Memory B cell (primary cell): ENCODE results near the gene ATXN7L1.

ENCODE experiments used
- ATAC-seq: fragments of 150-1000 bp; cut with Tn5 transposase; 2 replicates; pipeline ENCODE4 v1.10.0; 2021; ENCODE audit warnings: low read depth, mild to moderate bottlenecking, moderate library complexity
- DNase-seq, 2 donors: peaks; one replicate each; pipeline ENCODE4 v3.0.0; 2022; ENCODE audit warnings: low spot score in 2 of 2
- H3K27ac Mint-ChIP-seq: one replicate; pipeline ENCODE4 v1.8.0; 2022; ENCODE audit warnings: mild to moderate bottlenecking, moderate library complexity, mixed read lengths
- H3K27me3 Mint-ChIP-seq: one replicate; pipeline ENCODE4 v1.8.0; 2022; ENCODE audit warnings: mixed read lengths
- H3K36me3 Mint-ChIP-seq: one replicate; pipeline ENCODE4 v1.8.0; 2022; ENCODE audit warnings: mild to moderate bottlenecking, mixed read lengths
- H3K4me1 Mint-ChIP-seq: one replicate; pipeline ENCODE4 v1.8.0; 2022; ENCODE audit warnings: mixed read lengths
- H3K4me3 Mint-ChIP-seq: one replicate; pipeline ENCODE4 v1.8.0; 2022; ENCODE audit warnings: mild to moderate bottlenecking, moderate library complexity, mixed read lengths
- H3K9me3 Mint-ChIP-seq: one replicate; pipeline ENCODE4 v1.8.0; 2022; ENCODE audit warnings: mixed read lengths

ATXN7L1 gene

GRCh38 chr7:105639667-105640493 lies 236.5 kb downstream of the ATXN7L1 start:
- peaks cover 41% of the 10 kb centered on the region for H3K36me3 Mint-ChIP-seq
- ATAC-seq: no peak
- no peak for DNase-seq
- H3K27ac Mint-ChIP-seq: no peak overlapping the region
- H3K9me3 Mint-ChIP-seq: no peaks in the 10 kb centered on the region
- H3K27me3 Mint-ChIP-seq: no peaks in the 10 kb centered on the region
- H3K4me1 Mint-ChIP-seq: no peaks in the 10 kb centered on the region
- H3K4me3 Mint-ChIP-seq: no peak overlapping the region

- Mint-ChIP-seq H3K27ac (no peak overlapping the region), H3K9me3 (no peaks in the 10 kb centered on the region), H3K36me3 (peaks cover 43% of the 10 kb centered on the region), H3K4me1 (no peaks in the 10 kb centered on the region), H3K27me3 (no peaks in the 10 kb centered on the region), H3K4me3 (no peak overlapping the region)
- ATAC-seq (no peak), DNase-seq (no peak)
Observed at GRCh38 chr7:105638902-105639495, 237.4 kb downstream of the ATXN7L1 start.

- H3K27ac Mint-ChIP-seq: no peak overlapping the region
- H3K36me3 Mint-ChIP-seq: peaks cover 48% of the 10 kb centered on the region
- H3K9me3 Mint-ChIP-seq: no peaks in the 10 kb centered on the region
- ATAC-seq (no peak), DNase-seq (no peak)
- no peaks in the 10 kb centered on the region for H3K27me3 Mint-ChIP-seq
- H3K4me3 Mint-ChIP-seq: no peak overlapping the region
- no peaks in the 10 kb centered on the region for H3K4me1 Mint-ChIP-seq
Observed at GRCh38 chr7:105638334-105638733, 238.1 kb downstream of the ATXN7L1 start.

- Mint-ChIP-seq H3K4me1 (no peaks in the 10 kb centered on the region), H3K27me3 (no peaks in the 10 kb centered on the region), H3K9me3 (no peaks in the 10 kb centered on the region), H3K4me3 (no peak overlapping the region), H3K27ac (no peak overlapping the region), H3K36me3 (peaks cover 44% of the 10 kb centered on the region)
- ATAC-seq (no peak), DNase-seq (no peak)
Observed at GRCh38 chr7:105637755-105638154, 238.6 kb downstream of the ATXN7L1 start.

GRCh38 chr7:105636982-105637381 lies 239.4 kb downstream of the ATXN7L1 start:
- Mint-ChIP-seq H3K4me1 (no peaks in the 10 kb centered on the region), H3K36me3 (peaks cover 46% of the 10 kb centered on the region), H3K4me3 (no peak overlapping the region), H3K9me3 (no peaks in the 10 kb centered on the region), H3K27me3 (no peaks in the 10 kb centered on the region), H3K27ac (no peak overlapping the region)
- no peak for ATAC-seq
- DNase-seq: no peak

GRCh38 chr7:105635197-105635596 lies 241.2 kb downstream of the ATXN7L1 start:
- Mint-ChIP-seq H3K27me3 (no peaks in the 10 kb centered on the region), H3K36me3 (peaks cover 49% of the 10 kb centered on the region), H3K9me3 (no peaks in the 10 kb centered on the region), H3K27ac (no peak overlapping the region), H3K4me1 (no peaks in the 10 kb centered on the region), H3K4me3 (no peak overlapping the region)
- ATAC-seq (no peak), DNase-seq (no peak)

- Mint-ChIP-seq H3K27ac (no peak overlapping the region), H3K36me3 (peaks cover 37% of the 10 kb centered on the region), H3K27me3 (no peaks in the 10 kb centered on the region), H3K9me3 (peaks cover 4% of the 10 kb centered on the region), H3K4me3 (no peak overlapping the region), H3K4me1 (no peaks in the 10 kb centered on the region)
- ATAC-seq (no peak), DNase-seq (no peak)
Observed at GRCh38 chr7:105625986-105626385, 250.4 kb downstream of the ATXN7L1 start.

- Mint-ChIP-seq H3K9me3 (peaks cover 4% of the 10 kb centered on the region), H3K36me3 (peaks cover 32% of the 10 kb centered on the region), H3K4me1 (no peaks in the 10 kb centered on the region), H3K27me3 (no peaks in the 10 kb centered on the region), H3K27ac (peak overlapping the region; percentile 69), H3K4me3 (no peak overlapping the region)
- DNase-seq (no peak), ATAC-seq (no peak)
Observed at GRCh38 chr7:105623906-105624305, 252.5 kb downstream of the ATXN7L1 start.

GRCh38 chr7:105623378-105623777 lies 253.0 kb downstream of the ATXN7L1 start:
- no peak for ATAC-seq
- H3K36me3 Mint-ChIP-seq: peaks cover 35% of the 10 kb centered on the region
- H3K4me1 Mint-ChIP-seq: no peaks in the 10 kb centered on the region
- DNase-seq: no peak
- H3K27ac Mint-ChIP-seq: no peak overlapping the region
- peaks cover 4% of the 10 kb centered on the region for H3K9me3 Mint-ChIP-seq
- no peaks in the 10 kb centered on the region for H3K27me3 Mint-ChIP-seq
- no peak overlapping the region for H3K4me3 Mint-ChIP-seq

- H3K9me3 Mint-ChIP-seq: peaks cover 4% of the 10 kb centered on the region
- no peaks in the 10 kb centered on the region for H3K27me3 Mint-ChIP-seq
- no peak for DNase-seq
- no peak overlapping the region for H3K4me3 Mint-ChIP-seq
- H3K27ac Mint-ChIP-seq: no peak overlapping the region
- peaks cover 39% of the 10 kb centered on the region for H3K36me3 Mint-ChIP-seq
- ATAC-seq: no peak
- no peaks in the 10 kb centered on the region for H3K4me1 Mint-ChIP-seq
Observed at GRCh38 chr7:105622106-105622731, 254.2 kb downstream of the ATXN7L1 start.

- Mint-ChIP-seq H3K36me3 (peaks cover 36% of the 10 kb centered on the region), H3K27me3 (no peaks in the 10 kb centered on the region), H3K4me3 (no peak overlapping the region), H3K9me3 (peaks cover 4% of the 10 kb centered on the region), H3K4me1 (no peaks in the 10 kb centered on the region), H3K27ac (no peak overlapping the region)
- no peak for ATAC-seq
- DNase-seq: no peak
Observed at GRCh38 chr7:105621617-105622016, 254.8 kb downstream of the ATXN7L1 start.

GRCh38 chr7:105621176-105621575 lies 255.2 kb downstream of the ATXN7L1 start:
- Mint-ChIP-seq H3K9me3 (peaks cover 2% of the 10 kb centered on the region), H3K27ac (no peak overlapping the region), H3K4me1 (no peaks in the 10 kb centered on the region), H3K4me3 (no peak overlapping the region), H3K27me3 (no peaks in the 10 kb centered on the region), H3K36me3 (peaks cover 35% of the 10 kb centered on the region)
- DNase-seq (no peak), ATAC-seq (no peak)

GRCh38 chr7:105619590-105619989 lies 256.8 kb downstream of the ATXN7L1 start:
- no peak overlapping the region for H3K27ac Mint-ChIP-seq
- no peaks in the 10 kb centered on the region for H3K9me3 Mint-ChIP-seq
- H3K4me3 Mint-ChIP-seq: no peak overlapping the region
- H3K36me3 Mint-ChIP-seq: peaks cover 28% of the 10 kb centered on the region
- no peaks in the 10 kb centered on the region for H3K4me1 Mint-ChIP-seq
- DNase-seq (no peak), ATAC-seq (no peak)
- H3K27me3 Mint-ChIP-seq: no peaks in the 10 kb centered on the region

- Mint-ChIP-seq H3K4me1 (no peaks in the 10 kb centered on the region), H3K27ac (no peak overlapping the region), H3K4me3 (no peak overlapping the region), H3K27me3 (no peaks in the 10 kb centered on the region), H3K9me3 (no peaks in the 10 kb centered on the region), H3K36me3 (peaks cover 34% of the 10 kb centered on the region)
- ATAC-seq: no peak
- DNase-seq: no peak
Observed at GRCh38 chr7:105618016-105618296, 258.4 kb downstream of the ATXN7L1 start.
